GM21786 (cell line): Measurements from ENCODE around the gene FOSL2.
"Not testable (repeated sequence)": the region's sequence is repeated elsewhere in the genome, so short reads cannot be mapped to it uniquely, and the experiment has no call there.

Experiments
- ATAC-seq: cut with Tn5 transposase; IDR thresholded peaks from one replicate; pipeline ENCODE4 v1.9.1; 2021; ENCODE audit not compliant: unreplicated experiment

FOSL2 gene

GRCh38 chr2:28357055-28357454 lies 35.6 kb upstream of the FOSL2 start:
- ATAC-seq: no peak

DNA sequence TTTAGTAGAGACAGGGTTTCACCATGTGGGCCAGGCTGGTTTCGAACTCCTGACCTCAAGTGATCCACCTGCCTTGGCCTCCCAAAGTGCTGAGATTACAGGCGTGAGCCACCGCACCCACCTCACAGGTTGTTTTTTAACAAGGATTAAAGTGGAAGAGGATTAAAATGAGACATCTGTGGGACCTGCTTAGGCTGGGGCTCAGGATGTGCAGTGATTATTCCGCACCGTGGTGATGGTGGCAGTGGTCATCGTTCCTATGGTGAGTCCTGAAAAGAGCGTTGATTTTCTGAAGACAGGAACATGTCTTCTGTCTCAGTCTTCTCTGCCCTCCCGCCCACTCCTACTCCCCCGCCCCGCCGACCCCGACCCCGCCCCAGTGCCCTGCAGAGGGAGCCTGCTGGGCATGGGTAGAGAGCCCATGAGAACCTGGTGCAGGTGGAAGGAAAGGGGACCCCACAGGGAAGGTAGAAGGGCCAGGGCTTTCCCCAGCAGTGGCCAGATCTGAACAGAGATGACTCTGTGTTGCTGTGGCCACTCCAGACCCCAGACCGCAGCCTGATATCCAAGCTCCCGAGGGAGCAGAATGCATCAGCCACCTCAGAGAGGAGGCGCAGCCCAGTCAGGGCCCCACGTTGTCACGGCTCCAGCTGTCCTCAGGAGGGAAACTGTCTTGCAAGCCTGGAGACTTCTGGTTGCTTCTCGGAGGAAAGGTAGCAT lies 34.5 kb upstream of the FOSL2 start:
- ATAC-seq: no peak

- ATAC-seq: peak; percentile 7
Observed at GRCh38 chr2:28358668-28359201, 33.9 kb upstream of the FOSL2 start.

DNA sequence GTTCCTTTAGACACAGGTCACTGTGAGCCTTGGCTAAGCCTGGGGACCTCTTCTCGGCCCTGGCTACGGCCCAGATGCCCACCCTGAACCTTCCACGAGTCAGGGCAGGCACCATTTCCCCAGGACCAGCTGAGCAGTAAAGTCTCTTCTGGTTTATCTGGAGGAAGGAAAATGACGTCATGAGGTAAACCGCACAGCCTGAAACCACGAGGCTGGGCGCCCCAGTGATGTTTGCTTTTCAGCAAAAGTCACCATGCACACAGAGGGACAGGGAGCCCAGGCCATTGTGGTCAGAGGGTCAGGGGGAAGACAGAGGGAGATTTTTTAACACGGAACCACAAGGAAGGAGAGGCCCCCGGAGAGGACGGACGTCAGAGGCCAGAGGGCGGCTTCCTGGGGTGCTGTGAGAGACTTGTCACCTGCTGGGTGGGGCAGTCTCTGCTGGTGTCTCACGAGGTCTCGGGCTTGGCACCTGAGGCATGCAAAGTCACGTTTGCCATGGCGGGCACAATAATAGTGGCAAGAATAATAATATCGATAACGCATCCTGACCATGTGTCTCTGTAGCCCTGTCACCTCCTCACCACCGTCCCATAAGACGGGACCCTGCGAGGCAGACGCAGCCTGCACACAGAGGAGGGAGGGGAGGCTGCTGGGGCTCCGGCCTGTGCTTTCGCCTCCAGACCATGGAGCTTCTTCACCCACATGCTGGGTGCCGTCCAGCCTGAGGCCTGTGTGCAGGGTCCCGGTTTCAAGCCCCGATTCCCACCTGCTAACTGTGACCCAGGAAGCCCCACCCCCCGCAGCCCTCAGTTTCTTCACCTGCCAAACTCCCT lies 33.2 kb upstream of the FOSL2 start:
- peak; percentile 81 for ATAC-seq

DNA sequence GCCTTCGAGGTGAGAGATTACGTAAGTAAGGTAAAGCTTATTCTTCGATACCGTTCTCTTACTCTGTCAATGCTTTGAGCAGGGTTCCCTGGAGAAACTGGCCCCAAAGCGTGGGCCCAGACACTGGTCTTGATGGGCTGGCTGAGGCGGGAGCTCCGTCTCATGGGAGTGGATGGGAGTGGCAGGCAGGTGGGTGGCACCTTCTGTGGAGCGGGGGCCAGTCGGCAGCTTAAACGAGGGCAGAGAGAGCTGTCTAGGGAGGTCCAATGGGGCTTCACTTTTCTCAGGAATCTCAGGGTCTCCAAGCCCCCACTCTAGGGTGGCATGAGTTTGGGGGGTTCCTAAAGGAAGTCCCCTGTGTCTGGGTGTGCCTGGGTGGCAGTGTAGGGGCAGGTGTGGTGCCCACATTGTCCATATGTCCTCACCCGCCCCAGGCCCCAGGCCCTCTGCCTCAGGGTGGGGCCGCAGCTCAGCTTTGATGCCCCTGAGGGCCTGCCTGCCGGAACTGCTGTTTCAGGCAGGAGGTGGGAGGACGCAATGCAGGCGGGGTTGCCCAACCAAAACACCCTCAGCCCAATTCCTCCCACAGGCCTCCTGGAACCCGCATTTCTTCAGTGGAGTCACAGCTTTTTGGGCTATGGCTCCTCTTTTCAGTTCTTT lies 32.5 kb upstream of the FOSL2 start:
- no peak for ATAC-seq

DNA sequence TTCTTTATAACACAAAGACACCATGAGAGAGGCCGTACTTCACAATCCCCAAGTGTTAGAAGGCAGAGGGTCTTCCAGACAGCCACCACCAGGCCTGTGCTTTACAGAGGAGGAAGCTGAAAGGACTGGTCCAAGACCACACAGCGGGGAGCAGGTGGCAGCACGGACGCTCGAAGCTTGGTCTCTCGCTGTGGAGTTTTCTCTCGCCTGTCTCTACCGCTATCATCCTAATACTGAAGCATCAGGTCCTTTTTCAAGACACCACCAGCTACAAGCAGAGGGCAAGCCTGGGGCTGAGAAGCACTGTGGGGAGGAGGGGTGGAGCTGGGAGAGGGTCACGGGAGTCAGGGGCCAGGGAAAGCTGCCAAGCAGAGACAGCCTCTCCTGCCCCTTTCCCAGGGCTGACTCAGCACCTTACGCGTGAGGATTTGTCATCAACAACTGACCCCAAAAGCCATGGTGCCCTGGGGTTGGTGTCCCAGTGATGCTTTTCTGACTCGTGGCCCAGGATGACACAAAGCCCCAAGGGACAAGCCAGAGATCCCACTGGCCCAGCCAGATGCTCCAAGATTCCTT lies 31.9 kb upstream of the FOSL2 start:
- no peak for ATAC-seq

GRCh38 chr2:28361991-28362710 lies 30.5 kb upstream of the FOSL2 start:
- ATAC-seq: no peak

- no peak for ATAC-seq
Observed at GRCh38 chr2:28362991-28363521, 29.6 kb upstream of the FOSL2 start.

GRCh38 chr2:28363686-28364280 lies 28.9 kb upstream of the FOSL2 start:
- ATAC-seq: no peak

GRCh38 chr2:28364610-28365009 lies 28.0 kb upstream of the FOSL2 start:
- no peak for ATAC-seq

GRCh38 chr2:28365158-28365557 lies 27.5 kb upstream of the FOSL2 start:
- no peak for ATAC-seq

- no peak for ATAC-seq
Observed at GRCh38 chr2:28366149-28366495, 26.5 kb upstream of the FOSL2 start.

GRCh38 chr2:28366496-28367282 lies 26.0 kb upstream of the FOSL2 start:
- ATAC-seq: no peak

DNA sequence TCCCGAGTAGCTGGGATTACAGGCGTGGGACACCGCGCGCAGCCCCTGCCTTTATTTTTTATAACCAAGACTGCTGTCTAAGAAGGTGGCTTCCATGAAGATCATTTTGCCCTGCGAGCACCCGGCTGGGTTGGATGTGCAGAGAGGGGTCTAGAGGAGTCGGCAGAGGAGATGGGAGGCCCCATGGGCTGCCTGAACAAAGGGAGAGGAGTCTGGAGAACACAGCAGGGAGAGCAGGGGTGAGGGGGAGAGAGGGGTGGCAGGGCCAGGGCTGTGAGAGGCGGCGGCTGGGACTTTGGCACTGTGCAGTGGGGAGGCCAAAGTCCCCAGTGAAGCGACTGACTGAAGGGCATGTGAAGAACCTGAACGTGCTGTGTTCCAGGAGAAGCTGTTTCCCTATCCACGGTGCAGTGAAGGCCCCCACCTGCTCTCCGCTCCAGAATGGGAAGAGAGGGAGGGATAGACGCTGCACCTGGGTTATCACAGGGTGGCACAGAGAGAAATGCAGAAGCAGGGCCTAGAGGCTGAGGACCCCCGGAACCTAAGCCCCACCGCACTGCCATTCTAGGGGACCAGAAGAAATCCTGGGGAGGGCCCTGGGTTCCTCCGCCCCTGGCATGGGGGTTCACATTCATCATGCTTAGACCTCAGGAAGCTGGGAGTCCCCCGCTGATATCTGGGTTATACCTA lies 24.8 kb upstream of the FOSL2 start:
- no peak for ATAC-seq

- no peak for ATAC-seq
Observed at GRCh38 chr2:28368357-28368798, 24.3 kb upstream of the FOSL2 start.

DNA sequence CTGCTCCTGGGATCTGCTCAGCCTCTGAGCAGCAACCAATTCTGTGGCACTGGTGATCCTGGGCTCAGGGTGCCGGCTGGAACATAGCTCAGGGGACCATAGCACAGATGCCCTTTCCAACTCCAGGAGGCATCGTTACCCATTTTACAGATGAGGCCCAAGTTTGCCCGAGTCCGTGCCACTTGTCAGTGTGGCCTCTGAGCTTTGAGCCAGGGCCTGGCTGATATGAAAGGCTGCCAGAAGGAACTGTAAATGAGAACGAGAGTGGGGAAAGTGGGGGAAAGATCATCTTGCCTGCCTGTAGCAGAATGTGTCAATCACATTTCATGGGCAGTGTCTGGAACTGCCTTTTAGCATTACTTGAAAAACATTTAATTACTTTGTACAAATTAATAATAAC lies 23.3 kb upstream of the FOSL2 start:
- ATAC-seq: no peak

- no peak for ATAC-seq
Observed at GRCh38 chr2:28370354-28370753, 22.3 kb upstream of the FOSL2 start.

DNA sequence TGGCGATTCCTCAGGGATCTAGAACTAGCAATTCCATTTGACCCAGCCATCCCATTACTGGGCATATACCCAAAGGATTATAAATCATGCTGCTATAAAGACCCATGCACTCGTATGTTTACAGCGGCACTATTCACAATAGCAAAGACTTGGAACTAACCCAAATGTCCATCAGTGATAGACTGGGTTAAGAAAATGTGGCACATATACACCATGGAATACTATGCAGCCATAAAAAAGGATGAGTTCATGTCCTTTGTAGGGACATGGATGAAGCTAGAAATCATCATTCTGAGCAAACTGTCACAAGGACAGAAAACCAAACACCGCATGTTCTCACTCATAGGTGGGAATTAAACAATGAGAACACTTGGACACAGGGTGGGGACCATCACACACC lies 20.9 kb upstream of the FOSL2 start:
- ATAC-seq: not testable (repeated sequence)

- ATAC-seq: no peak
Observed at GRCh38 chr2:28373854-28374253, 18.8 kb upstream of the FOSL2 start.
